KMS-11 (cell line): Measurements from ENCODE around the gene EML2.

Experiments
- H2AFZ ChIP-seq: fragments of 200-600 bp; sonication (generic); 2 replicates; pipeline ENCODE4 v1.6.1; 2016; ENCODE audit warnings: antibody characterized with exemption, mixed run types, low read depth
- H3K27ac ChIP-seq: fragments of 200-600 bp; sonication (generic); 2 replicates; pipeline ENCODE4 v1.6.1; 2016; ENCODE audit warnings: mild to moderate bottlenecking, mixed run types
- H3K27me3 ChIP-seq: fragments of 200-600 bp; sonication (generic); 2 replicates; pipeline ENCODE4 v1.6.1; 2017; ENCODE audit warnings: mild to moderate bottlenecking, low read depth, mixed run types, moderate library complexity; ENCODE audit not compliant: insufficient read depth
- H3K36me3 ChIP-seq: fragments of 200-600 bp; sonication (generic); 2 replicates; pipeline ENCODE4 v1.6.1; 2017; ENCODE audit warnings: mild to moderate bottlenecking, mixed run types; ENCODE audit not compliant: insufficient read depth
- H3K4me1 ChIP-seq: fragments of 200-600 bp; sonication (generic); 2 replicates; pipeline ENCODE4 v1.6.1; 2016; ENCODE audit warnings: mild to moderate bottlenecking, low read depth, mixed run types; ENCODE audit not compliant: poor library complexity, severe bottlenecking
- H3K4me2 ChIP-seq: fragments of 200-600 bp; sonication (generic); 2 replicates; pipeline ENCODE4 v1.7.0; 2016; ENCODE audit warnings: mild to moderate bottlenecking, mixed run types
- H3K4me3 ChIP-seq: fragments of 200-600 bp; sonication (generic); IDR thresholded peaks from 2 replicates; pipeline ENCODE4 v1.6.1; 2017; ENCODE audit warnings: low read depth, low read length, mixed read lengths; ENCODE audit not compliant: insufficient read depth
- H3K79me2 ChIP-seq: fragments of 200-600 bp; sonication (generic); 2 replicates; pipeline ENCODE4 v1.6.1; 2016; ENCODE audit warnings: low read depth, mixed run types; ENCODE audit not compliant: insufficient read depth
- H3K9ac ChIP-seq: fragments of 200-600 bp; sonication (generic); 2 replicates; pipeline ENCODE4 v1.6.1; 2016; ENCODE audit warnings: mild to moderate bottlenecking, mixed run types
- H4K20me1 ChIP-seq: fragments of 200-600 bp; sonication (generic); 2 replicates; pipeline ENCODE4 v1.6.1; 2016; ENCODE audit warnings: mild to moderate bottlenecking, mixed run types; ENCODE audit not compliant: insufficient read depth
- CTCF ChIP-seq: fragments of 200-600 bp; sonication (generic); conservative IDR thresholded peaks from 2 replicates; pipeline ENCODE4 v1.6.1; 2017; ENCODE audit warnings: low read depth, mild to moderate bottlenecking, antibody characterized with exemption, low read length, moderate library complexity, mixed read lengths

Gene EML2

GRCh38 chr19:45585158-45585577 lies 54.0 kb downstream of the EML2 start:
- Histone ChIP-seq H3K4me1 (peaks cover 19% of the 10 kb centered on the region), H3K79me2 (peaks cover 22% of the 10 kb centered on the region), H3K9ac (peak overlapping the region; percentile 31; the same call in 1 of the 2 replicates), H3K4me3 (no peak overlapping the region), H2AFZ (peak overlapping the region; percentile 94), H4K20me1 (no peaks in the 10 kb centered on the region), H3K27me3 (peaks cover 14% of the 10 kb centered on the region), H3K4me2 (peak overlapping the region; percentile 96), H3K36me3 (no peaks in the 10 kb centered on the region), H3K27ac (peak overlapping the region; percentile 36; the same call in 1 of the 2 replicates)
- TF ChIP-seq CTCF: no peak

- Histone ChIP-seq H3K4me3 (no peak within 1 kb of the TSS), H3K9ac (peak within 1 kb of the TSS; percentile 75), H2AFZ (peak within 1 kb of the TSS; percentile 94), H3K27me3 (peaks cover 8% of the 10 kb centered on the region; the same call in 1 of the 2 replicates), H3K4me2 (peak within 1 kb of the TSS; percentile 96), H3K79me2 (peaks cover 22% of the 10 kb centered on the region), H3K27ac (peak within 1 kb of the TSS; percentile 78), H4K20me1 (no peaks in the 10 kb centered on the region), H3K4me1 (peaks cover 22% of the 10 kb centered on the region), H3K36me3 (no peaks in the 10 kb centered on the region)
- peak; percentile 46; the same call in 1 of the 2 replicates for TF ChIP-seq CTCF
These were observed 54.7 kb downstream of the EML2 start, which contains the start of gene OPA3 for GRCh38 chr19:45584332-45585157. TSS of gene OPA3 (minus strand) at chr19:45584802. CDS start at chr19:45584764, 38 bp downstream.

GRCh38 chr19:45581576-45581975 lies 57.6 kb downstream of the EML2 start:
- Histone ChIP-seq H3K36me3 (no peaks in the 10 kb centered on the region), H3K79me2 (peaks cover 27% of the 10 kb centered on the region), H3K27me3 (no peaks in the 10 kb centered on the region), H4K20me1 (no peaks in the 10 kb centered on the region), H3K9ac (no peak overlapping the region), H3K4me1 (peaks cover 49% of the 10 kb centered on the region), H3K4me3 (no peak overlapping the region), H3K27ac (no peak overlapping the region), H2AFZ (no peak overlapping the region), H3K4me2 (no peak overlapping the region)
- no peak for TF ChIP-seq CTCF

GRCh38 chr19:45578861-45579260 lies 60.3 kb downstream of the EML2 start:
- TF ChIP-seq CTCF: no peak
- Histone ChIP-seq H3K27me3 (no peaks in the 10 kb centered on the region), H3K4me1 (peaks cover 70% of the 10 kb centered on the region), H2AFZ (no peak overlapping the region), H3K9ac (no peak overlapping the region), H3K36me3 (no peaks in the 10 kb centered on the region), H3K4me2 (no peak overlapping the region), H4K20me1 (no peaks in the 10 kb centered on the region), H3K27ac (no peak overlapping the region), H3K79me2 (peaks cover 28% of the 10 kb centered on the region), H3K4me3 (no peak overlapping the region)
